ENCODE data around the gene MZT1. TPM values are rescaled to one million over a fixed set of nuclear protein-coding genes. Genes with fewer than 3 reads are reported as not detected.

The MZT1 gene
- total and polyA plus RNA-seq, 2 donors (not counting 3 experiments of a cell fraction or from before 2014, with no cell fraction given), result 6.3 to 19.4 TPM

DNA sequence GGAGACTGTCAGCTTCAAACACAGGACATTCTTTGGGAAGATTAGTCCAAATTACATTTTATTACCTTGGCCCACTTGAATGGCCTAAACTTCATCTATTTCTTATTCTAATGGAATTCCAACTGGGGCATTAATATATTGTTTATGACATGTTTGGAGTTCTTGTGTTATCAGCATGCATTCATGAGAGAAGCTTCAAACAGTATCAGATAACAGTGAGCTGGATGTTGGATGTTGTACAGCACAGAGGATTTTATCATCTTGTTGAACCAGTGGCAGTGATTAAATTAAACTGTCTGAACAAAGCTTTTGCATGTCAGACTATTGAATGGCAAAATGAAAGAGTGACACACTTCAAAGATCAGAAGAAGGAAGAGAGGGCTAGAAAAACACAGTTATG lies 50.0 kb downstream of the MZT1 start:
- Histone ChIP-seq H3K4me2 (ENCODE audit: insufficient read depth, low read length) (no peak overlapping the region), H4K20me1 (replicated peaks; ENCODE audit: control insufficient read depth, extremely low read depth, insufficient read depth, low read length) (no peaks in the 10 kb centered on the region), H3K27ac (ENCODE audit: insufficient read depth, low read depth, low read length) (no peak overlapping the region), H3K79me2 (ENCODE audit: control insufficient read depth, insufficient read depth, low read length) (no peaks in the 10 kb centered on the region), H3K4me1 (ENCODE audit: control insufficient read depth, extremely low read depth, insufficient read depth, low read length) (no peaks in the 10 kb centered on the region), H2AFZ (ENCODE audit: low read depth, low read length) (no peak overlapping the region), H3K27me3 (ENCODE audit: control insufficient read depth in 2 of 2, insufficient read depth in 2 of 2, low read length in 2 of 2) (peaks cover 0 to 10% of the 10 kb centered on the region in 2 experiments), H3K36me3 (ENCODE audit: control insufficient read depth in 2 of 2, extremely low read depth in 1 of 2, insufficient read depth in 2 of 2, low read length in 2 of 2) (no peaks in the 10 kb centered on the region), H3K9me3 (replicated peaks; ENCODE audit: control insufficient read depth, insufficient read depth, low read length) (no peaks in the 10 kb centered on the region), H3K9me1 (replicated peaks; ENCODE audit: control insufficient read depth, extremely low read depth, insufficient read depth, low read length) (no peaks in the 10 kb centered on the region), H3K9ac (replicated peaks; ENCODE audit: extremely low read depth, insufficient read depth, low read length) (no peak overlapping the region), H3K4me3 (replicated peaks in 1 of 3; ENCODE audit: insufficient read depth in 1 of 3, low read depth in 1 of 3, low read length in 3 of 3) (no peak overlapping the region)
- intact Hi-C loops (cut with micrococcal nuclease) (no loop called here), dilution Hi-C loops (cut with MboI; ENCODE audit: extremely low pct_ligation_motif_present, low sequenced_read_pairs) (no loop called here)
- TF ChIP-seq FOS (IDR thresholded peaks at IDR 0.05; ENCODE audit: borderline replicate concordance, insufficient read depth, low read length), result no peak
- TF ChIP-seq, protein P1, sequence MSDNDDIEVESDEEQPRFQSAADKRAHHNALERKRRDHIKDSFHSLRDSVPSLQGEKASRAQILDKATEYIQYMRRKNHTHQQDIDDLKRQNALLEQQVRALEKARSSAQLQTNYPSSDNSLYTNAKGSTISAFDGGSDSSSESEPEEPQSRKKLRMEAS (IDR thresholded peaks at IDR 0.05; ENCODE audit: insufficient read depth, insufficient read length), result no peak
- TF ChIP-seq POLR2A (IDR thresholded peaks at IDR 0.05; ENCODE audit: low read depth, low read length), result no peak
- TF ChIP-seq JUN (IDR thresholded peaks at IDR 0.05; ENCODE audit: borderline replicate concordance, insufficient read depth, insufficient read length, low read depth), result no peak
- no peak for TF ChIP-seq EZH2 (IDR thresholded peaks at IDR 0.05; ENCODE audit: borderline replicate concordance, low read depth, low read length, severe bottlenecking)
- DNase-seq (ENCODE audit: low read depth, low spot score) (no peak), FAIRE-seq (no peak)
- CTCF ChIA-PET, result interaction anchor here (1.4 kb wide), 1 partner anchor 27 kb away, joined by 3 read pairs; no protein-coding TSS in a partner anchor
- BruUV-seq (replicated peaks), result no TSS peak
- POLR2A ChIA-PET, result no interaction called here

DNA sequence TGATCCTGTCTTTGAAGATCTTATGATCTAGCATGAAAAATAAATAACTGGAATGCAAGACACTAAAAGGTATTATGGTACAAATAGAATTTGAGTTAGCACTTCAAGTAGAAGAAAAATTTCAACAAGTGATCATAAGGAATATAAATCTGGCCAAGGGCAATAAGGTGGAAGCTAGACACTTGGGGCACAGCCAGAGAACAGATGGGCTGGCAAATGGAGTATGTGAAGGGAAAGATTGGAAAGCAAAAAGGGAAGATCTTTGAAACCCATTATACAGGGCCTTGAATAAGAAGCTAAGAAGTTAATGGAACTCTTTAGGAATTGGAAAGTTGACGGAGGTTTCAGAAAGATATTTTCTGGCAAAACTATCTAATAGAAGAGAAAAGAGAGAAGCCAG lies 61.0 kb downstream of the MZT1 start:
- no peak for TF ChIP-seq EZH2 (IDR thresholded peaks at IDR 0.05; ENCODE audit: borderline replicate concordance, low read depth, low read length, severe bottlenecking)
- TF ChIP-seq, protein P2, sequence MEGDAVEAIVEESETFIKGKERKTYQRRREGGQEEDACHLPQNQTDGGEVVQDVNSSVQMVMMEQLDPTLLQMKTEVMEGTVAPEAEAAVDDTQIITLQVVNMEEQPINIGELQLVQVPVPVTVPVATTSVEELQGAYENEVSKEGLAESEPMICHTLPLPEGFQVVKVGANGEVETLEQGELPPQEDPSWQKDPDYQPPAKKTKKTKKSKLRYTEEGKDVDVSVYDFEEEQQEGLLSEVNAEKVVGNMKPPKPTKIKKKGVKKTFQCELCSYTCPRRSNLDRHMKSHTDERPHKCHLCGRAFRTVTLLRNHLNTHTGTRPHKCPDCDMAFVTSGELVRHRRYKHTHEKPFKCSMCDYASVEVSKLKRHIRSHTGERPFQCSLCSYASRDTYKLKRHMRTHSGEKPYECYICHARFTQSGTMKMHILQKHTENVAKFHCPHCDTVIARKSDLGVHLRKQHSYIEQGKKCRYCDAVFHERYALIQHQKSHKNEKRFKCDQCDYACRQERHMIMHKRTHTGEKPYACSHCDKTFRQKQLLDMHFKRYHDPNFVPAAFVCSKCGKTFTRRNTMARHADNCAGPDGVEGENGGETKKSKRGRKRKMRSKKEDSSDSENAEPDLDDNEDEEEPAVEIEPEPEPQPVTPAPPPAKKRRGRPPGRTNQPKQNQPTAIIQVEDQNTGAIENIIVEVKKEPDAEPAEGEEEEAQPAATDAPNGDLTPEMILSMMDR (IDR thresholded peaks at IDR 0.05; ENCODE audit: extremely low read depth in 1 of 2, insufficient read depth in 1 of 2, low read depth in 1 of 2, low read length in 2 of 2), result no peak
- Histone ChIP-seq H3K27me3 (ENCODE audit: control insufficient read depth in 2 of 2, insufficient read depth in 2 of 2, low read length in 2 of 2) (peaks cover 0 to 22% of the 10 kb centered on the region in 2 experiments), H3K9me1 (replicated peaks; ENCODE audit: control insufficient read depth, extremely low read depth, insufficient read depth, low read length) (no peaks in the 10 kb centered on the region), H3K9me3 (replicated peaks; ENCODE audit: control insufficient read depth, insufficient read depth, low read length) (no peaks in the 10 kb centered on the region), H4K20me1 (replicated peaks; ENCODE audit: control insufficient read depth, extremely low read depth, insufficient read depth, low read length) (no peaks in the 10 kb centered on the region), H3K4me1 (ENCODE audit: control insufficient read depth, extremely low read depth, insufficient read depth, low read length) (no peaks in the 10 kb centered on the region), H3K36me3 (ENCODE audit: control insufficient read depth in 2 of 2, extremely low read depth in 1 of 2, insufficient read depth in 2 of 2, low read length in 2 of 2) (no peaks in the 10 kb centered on the region), H2AFZ (ENCODE audit: low read depth, low read length) (no peak overlapping the region), H3K4me2 (ENCODE audit: insufficient read depth, low read length) (no peak overlapping the region), H3K4me3 (replicated peaks in 1 of 3; ENCODE audit: insufficient read depth in 1 of 3, low read depth in 1 of 3, low read length in 3 of 3) (no peak overlapping the region), H3K27ac (ENCODE audit: insufficient read depth, low read depth, low read length) (no peak overlapping the region), H3K79me2 (ENCODE audit: control insufficient read depth, insufficient read depth, low read length) (no peaks in the 10 kb centered on the region), H3K9ac (replicated peaks; ENCODE audit: extremely low read depth, insufficient read depth, low read length) (no peak overlapping the region)
- ChIA-PET POLR2A (no interaction called here), CTCF (interaction anchor here (1.2 kb wide), 1 partner anchor 11 kb away, joined by 3 read pairs; no protein-coding TSS in a partner anchor)
- no peak for DNase-seq (ENCODE audit: low read depth, low spot score)
- BruUV-seq (replicated peaks), result no TSS peak
- intact Hi-C loops (cut with micrococcal nuclease) (no loop called here), dilution Hi-C loops (cut with MboI; ENCODE audit: extremely low pct_ligation_motif_present, low sequenced_read_pairs) (no loop called here)
- FAIRE-seq, result no peak

Data from endothelial cell of umbilical vein (primary cell).